ENCODE results near the gene CAMKMT.

GRCh38 chr2:44789971-44790721 lies 428.4 kb downstream of the CAMKMT start:
- TF ChIP-seq CTCF (IDR thresholded peaks at IDR 0.05; ENCODE audit: insufficient read depth, low read length, poor library complexity, severe bottlenecking) = no peak
- no peak for TF ChIP-seq EZH2phosphoT487 (conservative IDR thresholded peaks at IDR 0.05; ENCODE audit: low read length)
